WTC11 (cell line): ENCODE results near the gene NDUFA12. TPM values are rescaled to one million over a fixed set of nuclear protein-coding genes. Genes with fewer than 3 reads are reported as not detected.

Source experiments
- ATAC-seq: fragments of 200-7000 bp; cut with Tn5 transposase; 2 replicates; pipeline ENCODE4 v1.10.0; 2021; ENCODE audit warnings: mild to moderate bottlenecking, moderate library complexity
- CTCF ChIA-PET: fragments of 300-600 bp; sonication (Branson Sonifier 250); formaldehyde crosslinking; loops from one replicate; lab custom pipeline; 2021; ENCODE audit warnings: antibody characterized with exemption; lab: Charles Lee
- POLR2A ChIA-PET: fragments of 350-600 bp; sonication (Branson Sonifier 250); formaldehyde crosslinking; loops from one replicate; lab custom pipeline; 2021; ENCODE audit warnings: antibody characterized with exemption; lab: Charles Lee
- DNase-seq: peaks from one replicate; pipeline ENCODE4 v3.0.0; 2021; ENCODE audit warnings: low spot score
- H3K27ac Mint-ChIP-seq: 2 replicates; pipeline ENCODE4 v1.8.0; 2021; ENCODE audit warnings: mixed read lengths
- H3K27me3 Mint-ChIP-seq: 2 replicates; pipeline ENCODE4 v1.8.0; 2021; ENCODE audit warnings: low read depth, mild to moderate bottlenecking, moderate library complexity, mixed read lengths
- H3K36me3 Mint-ChIP-seq: 2 replicates; pipeline ENCODE4 v1.8.0; 2021; ENCODE audit warnings: mixed read lengths
- H3K4me1 Mint-ChIP-seq: 2 replicates; pipeline ENCODE4 v1.8.0; 2022; ENCODE audit warnings: mixed read lengths
- H3K4me3 Mint-ChIP-seq: 2 replicates; pipeline ENCODE4 v1.8.0; 2021; ENCODE audit warnings: mild to moderate bottlenecking, moderate library complexity, mixed read lengths
- H3K9me3 Mint-ChIP-seq: 2 replicates; pipeline ENCODE4 v1.8.0; 2021; ENCODE audit warnings: mixed read lengths
- AFF4 ChIP-seq: sonication (generic); formaldehyde crosslinking; IDR thresholded peaks from 2 replicates; pipeline ENCODE4 v1.8.1; 2023; ENCODE audit warnings: mild to moderate bottlenecking, missing genetic modification reagents, borderline replicate concordance
- AR ChIP-seq: fragments of 250-450 bp; sonication (Bioruptor Pico); IDR thresholded peaks from 2 replicates; pipeline ENCODE4 v1.9.0; 2021; ENCODE audit warnings: mild to moderate bottlenecking
- ATF1 ChIP-seq: sonication (generic); formaldehyde crosslinking; IDR thresholded peaks from 2 replicates; pipeline ENCODE4 v1.8.1; 2023; ENCODE audit warnings: mild to moderate bottlenecking, moderate library complexity, missing genetic modification reagents
- CBFB ChIP-seq: sonication (generic); formaldehyde crosslinking; IDR thresholded peaks from 2 replicates; pipeline ENCODE4 v1.8.1; 2022; ENCODE audit warnings: mild to moderate bottlenecking, low read depth, missing genetic modification reagents
- CTCF ChIP-seq: fragments of 200-600 bp; IDR thresholded peaks from 2 replicates; pipeline ENCODE4 v1.8.0; 2022; ENCODE audit warnings: antibody characterized with exemption
- E2F4 ChIP-seq: sonication (generic); formaldehyde crosslinking; IDR thresholded peaks from 2 replicates; pipeline ENCODE4 v1.8.1; 2022; ENCODE audit warnings: low read depth, mild to moderate bottlenecking, moderate library complexity, missing genetic modification reagents, borderline replicate concordance
- FOXJ3 ChIP-seq: sonication (generic); formaldehyde crosslinking; IDR thresholded peaks from 2 replicates; pipeline ENCODE4 v1.9.0; 2021; ENCODE audit warnings: missing genetic modification reagents, mild to moderate bottlenecking, borderline replicate concordance
- FOXP1 ChIP-seq: sonication (generic); formaldehyde crosslinking; IDR thresholded peaks from 2 replicates; pipeline ENCODE4 v1.8.0; 2022; ENCODE audit warnings: missing genetic modification reagents, mild to moderate bottlenecking, moderate library complexity, borderline replicate concordance
- GRHL2 ChIP-seq: fragments of 250-450 bp; sonication (Bioruptor Pico); IDR thresholded peaks from 2 replicates; pipeline ENCODE4 v1.8.0; 2022; ENCODE audit warnings: mild to moderate bottlenecking, moderate library complexity; ENCODE audit not compliant: insufficient replicate concordance, severe bottlenecking
- MAX ChIP-seq: sonication (generic); formaldehyde crosslinking; IDR thresholded peaks from 2 replicates; pipeline ENCODE4 v1.8.0; 2022; ENCODE audit warnings: mild to moderate bottlenecking, missing genetic modification reagents
- NFYB ChIP-seq: sonication (generic); formaldehyde crosslinking; conservative IDR thresholded peaks from 2 replicates; pipeline ENCODE4 v1.8.0; 2022; ENCODE audit warnings: low read depth, missing genetic modification reagents
- NR3C1 ChIP-seq: sonication (generic); formaldehyde crosslinking; conservative IDR thresholded peaks from 2 replicates; pipeline ENCODE4 v1.8.1; 2023; ENCODE audit warnings: low read depth, mild to moderate bottlenecking, missing genetic modification reagents
- SP1 ChIP-seq: sonication (generic); formaldehyde crosslinking; conservative IDR thresholded peaks from 2 replicates; pipeline ENCODE4 v1.8.1; 2022; ENCODE audit warnings: missing genetic modification reagents
- USF2 ChIP-seq: sonication (generic); formaldehyde crosslinking; IDR thresholded peaks from 2 replicates; pipeline ENCODE4 v1.8.1; 2023; ENCODE audit warnings: mild to moderate bottlenecking, missing genetic modification reagents, moderate library complexity
- ZNF219 ChIP-seq: sonication (generic); formaldehyde crosslinking; IDR thresholded peaks from 2 replicates; pipeline ENCODE4 v1.8.0; 2023; ENCODE audit warnings: missing genetic modification reagents, mild to moderate bottlenecking, borderline replicate concordance
- ZNF281 ChIP-seq: sonication (generic); formaldehyde crosslinking; IDR thresholded peaks from 2 replicates; pipeline ENCODE4 v1.8.0; 2023; ENCODE audit warnings: mild to moderate bottlenecking, missing genetic modification reagents
- ZNF396 ChIP-seq: fragments of 250-450 bp; sonication (Bioruptor Pico); IDR thresholded peaks from 2 replicates; pipeline ENCODE4 v1.8.0; 2021; ENCODE audit warnings: mild to moderate bottlenecking, moderate library complexity, borderline replicate concordance
- ZNF512 ChIP-seq: sonication (generic); formaldehyde crosslinking; IDR thresholded peaks from 2 replicates; pipeline ENCODE4 v1.8.1; 2022; ENCODE audit warnings: missing genetic modification reagents, borderline replicate concordance
- total RNA-seq: library from RNA; stranded (reverse); gene quantifications from 3 replicates; pipeline ENCODE4 v1.2.3, GENCODE V29; 2021

NDUFA12 gene
- total RNA-seq, 1 experiment from 2014 or later: 87.3 TPM

- no peaks in the 10 kb centered on the region; the same call in 1 of the 2 replicates for H3K27me3 Mint-ChIP-seq
- H3K4me3 Mint-ChIP-seq: no peak overlapping the region
- no peaks in the 10 kb centered on the region for H3K36me3 Mint-ChIP-seq
- H3K4me1 Mint-ChIP-seq: peaks cover 3% of the 10 kb centered on the region; the same call in 1 of the 2 replicates
- no peaks in the 10 kb centered on the region for H3K9me3 Mint-ChIP-seq
- no peak overlapping the region for H3K27ac Mint-ChIP-seq
- ChIA-PET POLR2A (no interaction called here), CTCF (interaction anchor here (0.5 kb wide), 1 partner anchor 341 kb away, joined by 3 read pairs; no protein-coding TSS in a partner anchor)
- ATAC-seq (no peak), DNase-seq (no peak)
- no peak for TF ChIP-seq ZNF219 (CRISPR knock-in tag)
- no peak for TF ChIP-seq CBFB
- no peak for TF ChIP-seq ATF1 (CRISPR knock-in tag)
- no peak for TF ChIP-seq E2F4 (CRISPR knock-in tag)
- TF ChIP-seq NR3C1: no peak
- no peak for TF ChIP-seq USF2 (CRISPR knock-in tag)
- no peak for TF ChIP-seq AFF4 (CRISPR knock-in tag)
- TF ChIP-seq CTCF: no peak
- no peak for TF ChIP-seq NFYB (CRISPR knock-in tag)
- TF ChIP-seq FOXJ3 (CRISPR knock-in tag): no peak
- no peak for TF ChIP-seq MAX (CRISPR knock-in tag)
- no peak for TF ChIP-seq AR
- no peak for TF ChIP-seq GRHL2 (CRISPR knock-in tag)
- no peak for TF ChIP-seq ZNF512
- no peak for TF ChIP-seq SP1 (CRISPR knock-in tag)
- TF ChIP-seq FOXP1 (CRISPR knock-in tag): no peak
- TF ChIP-seq ZNF396 (CRISPR knock-in tag): no peak
- no peak for TF ChIP-seq ZNF281 (CRISPR knock-in tag)
Observed at GRCh38 chr12:94954948-94955592, 48.4 kb downstream of the NDUFA12 start.
